Measurements from ENCODE around the gene SLC18B1.

GRCh38 chr6:132725471-132725870, 73.0 kb downstream of the SLC18B1 start:
- TF ChIP-seq CHD2 (IDR thresholded peaks at IDR 0.05; ENCODE audit: low read length): no peak
- no peak for TF ChIP-seq YY1 (IDR thresholded peaks at IDR 0.05; ENCODE audit: low read depth, low read length)
- TF ChIP-seq BCL11A (IDR thresholded peaks at IDR 0.05; ENCODE audit: low read depth in 2 of 2, low read length in 2 of 2): no peak
- TF ChIP-seq EZH2 (IDR thresholded peaks at IDR 0.05; ENCODE audit: low read depth, low read length, severe bottlenecking): no peak
- no peak for TF ChIP-seq KDM1A (IDR thresholded peaks at IDR 0.05; ENCODE audit: borderline replicate concordance, low read length)
- TF ChIP-seq ZNF274 (IDR thresholded peaks at IDR 0.05; ENCODE audit: borderline replicate concordance, extremely low read depth, low read length): no peak
- no peak for TF ChIP-seq CEBPB (IDR thresholded peaks at IDR 0.05; ENCODE audit: low read depth, low read length)
- no peak for TF ChIP-seq CTCF (IDR thresholded peaks at IDR 0.05; ENCODE audit: control extremely low read depth in 1 of 3, insufficient read depth in 1 of 3, low read depth in 1 of 3, low read length in 3 of 3)

Measured in H1 (cell line).